ENCODE data around the gene AUTS2.

The AUTS2 gene

GRCh38 chr7:69657331-69657730, 59.1 kb downstream of the AUTS2 start:
- DNase-seq, result no peak

GRCh38 chr7:69657985-69658384, 59.7 kb downstream of the AUTS2 start:
- DNase-seq, result no peak

DNA sequence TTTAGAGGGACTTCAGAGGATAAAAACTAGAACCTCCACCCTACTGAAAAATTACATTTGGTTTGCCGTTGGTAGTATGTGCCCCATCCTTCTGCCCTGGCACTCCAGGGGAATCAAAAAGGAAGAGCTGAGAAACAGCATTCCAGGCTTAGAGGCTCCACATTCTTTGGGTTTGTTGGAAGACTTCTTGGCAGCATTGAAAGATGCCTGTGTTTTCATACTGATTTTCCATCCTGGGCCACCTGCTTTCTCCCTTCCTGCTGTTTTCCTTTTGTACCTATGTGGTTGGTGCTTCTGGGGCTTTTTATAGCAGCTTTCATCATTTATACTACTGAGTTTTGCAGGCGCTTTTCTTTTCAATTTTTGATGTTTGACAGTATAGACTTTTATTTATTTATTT, 61.7 kb downstream of the AUTS2 start:
- DNase-seq, result peak; percentile 20

DNA sequence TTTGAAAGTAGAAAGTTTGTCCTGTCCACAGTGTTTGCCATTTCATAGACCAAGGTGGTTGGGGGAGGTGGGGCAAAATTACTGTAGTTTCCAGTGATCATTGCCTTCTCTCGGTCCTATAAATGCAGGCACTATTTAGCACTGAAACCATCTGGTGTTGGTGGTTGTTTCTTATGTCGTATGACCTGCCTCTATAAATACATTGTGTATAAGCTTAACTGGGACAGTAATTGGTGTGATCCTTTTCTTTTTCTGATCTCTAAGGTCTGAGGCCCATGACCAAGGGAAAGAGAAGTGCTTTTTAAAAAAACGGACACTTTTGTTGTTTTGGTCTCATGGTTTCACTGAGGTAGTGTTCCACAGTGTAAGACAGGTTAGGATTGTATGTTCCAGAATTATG, 63.1 kb downstream of the AUTS2 start:
- DNase-seq, result no peak

GRCh38 chr7:69663911-69664832, 65.9 kb downstream of the AUTS2 start:
- no peak for DNase-seq

DNA sequence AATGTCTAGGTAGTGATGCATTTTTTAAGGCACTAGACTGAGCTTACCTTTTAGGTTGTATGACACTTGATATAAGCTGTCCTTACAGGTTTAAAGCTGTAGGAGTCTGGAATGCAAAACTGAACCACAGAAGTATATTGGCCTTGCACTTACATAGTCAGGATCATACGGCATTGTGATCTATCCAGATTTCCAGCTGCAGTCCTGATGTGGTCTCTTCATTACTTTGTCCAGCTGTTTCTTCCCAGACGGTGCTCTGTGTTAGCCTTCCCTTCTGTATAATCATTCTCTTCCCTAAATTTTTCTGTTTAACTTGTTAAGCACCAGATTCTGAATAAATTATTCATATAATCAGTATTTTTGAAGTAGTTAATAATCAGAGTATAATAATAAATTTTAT, 67.1 kb downstream of the AUTS2 start:
- DNase-seq, result no peak

DNA sequence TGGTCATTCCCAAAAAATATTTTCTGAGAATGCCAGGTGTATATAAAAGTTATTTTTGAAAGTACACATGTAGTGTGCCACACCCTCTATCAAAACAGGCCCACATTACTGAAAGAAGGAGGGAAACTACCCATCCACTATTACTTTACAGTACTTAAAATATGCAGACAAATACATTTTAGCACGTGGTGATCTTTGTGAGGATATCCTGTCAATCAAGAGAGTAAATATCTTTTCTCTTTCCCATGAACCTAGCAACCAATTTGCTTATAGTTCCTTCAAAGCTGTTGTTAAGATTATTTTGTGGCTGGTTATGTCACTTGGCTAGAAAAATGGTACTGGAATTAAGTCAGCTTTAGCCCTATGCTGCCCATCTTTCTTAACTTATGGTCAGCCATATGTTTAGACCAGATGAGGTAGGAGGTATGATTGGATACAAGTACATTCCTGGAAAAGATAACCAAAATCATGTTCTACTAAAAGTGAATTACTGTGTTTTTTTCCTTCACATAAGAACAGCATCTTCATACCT, 70.1 kb downstream of the AUTS2 start:
- no peak for DNase-seq

GRCh38 chr7:69670701-69671100, 72.4 kb downstream of the AUTS2 start:
- DNase-seq, result peak; percentile 27

DNA sequence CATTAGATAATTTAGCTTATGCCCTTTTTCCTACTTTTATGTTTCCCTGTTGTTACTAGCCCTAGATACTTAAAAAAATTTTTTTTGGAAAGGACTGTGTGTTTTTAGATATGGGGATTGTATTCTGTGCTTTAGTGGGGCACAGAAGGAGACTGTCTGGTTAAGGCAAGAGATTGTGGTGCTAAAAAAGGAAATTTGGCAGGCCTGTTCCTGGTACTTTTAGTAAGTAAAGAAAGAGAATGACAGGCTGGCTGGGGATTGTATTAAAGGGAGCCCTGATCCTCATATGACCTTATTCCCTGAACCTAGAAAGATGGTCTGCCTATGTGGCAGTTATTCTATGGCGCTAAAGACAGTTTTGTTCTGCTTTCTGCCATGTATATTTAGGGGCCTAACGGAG, 74.8 kb downstream of the AUTS2 start:
- no peak for DNase-seq

DNA sequence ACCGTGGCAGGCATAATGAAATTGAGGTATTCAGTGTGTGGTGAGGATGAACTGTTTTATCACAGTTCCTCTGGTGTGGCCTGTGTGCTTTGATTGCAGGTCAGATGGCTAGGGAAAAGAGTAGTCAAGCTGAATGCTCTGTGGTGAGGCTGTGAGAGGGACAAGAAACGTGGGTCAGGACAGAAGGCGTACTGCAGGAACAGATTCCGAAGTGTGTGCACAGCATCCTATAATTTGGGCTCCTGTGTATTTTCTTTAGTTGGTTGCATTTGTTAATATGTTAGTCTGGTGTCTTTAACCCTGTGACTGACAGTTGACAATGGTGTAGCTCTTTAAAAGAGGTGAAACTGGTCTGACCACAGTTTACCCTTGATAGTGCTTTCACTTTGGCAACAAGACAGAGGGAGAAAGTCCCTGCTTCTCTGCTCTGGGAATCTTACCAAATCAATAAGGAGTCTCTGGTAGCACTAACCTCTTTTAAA, 76.5 kb downstream of the AUTS2 start:
- DNase-seq, result no peak

DNA sequence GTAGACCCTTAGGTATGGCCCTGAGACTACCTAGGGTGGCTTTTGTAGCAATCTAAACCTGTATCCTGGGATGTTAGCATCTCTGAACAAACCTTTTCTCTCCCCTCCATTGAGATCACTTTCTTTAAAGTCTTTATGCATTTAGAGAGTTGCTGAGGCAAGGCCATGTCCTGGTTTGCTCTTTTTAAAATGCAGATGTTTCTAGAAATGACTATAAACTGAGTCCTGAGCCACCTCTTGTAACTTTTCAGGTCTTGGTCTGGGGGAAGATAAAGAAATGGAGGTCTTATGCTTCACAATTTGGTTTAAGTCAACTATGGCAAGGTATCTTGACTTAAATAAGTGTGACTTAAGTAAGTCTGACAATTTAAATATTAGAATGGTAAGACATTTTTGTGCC, 78.0 kb downstream of the AUTS2 start:
- DNase-seq, result no peak

GRCh38 chr7:69677054-69677852, 79.0 kb downstream of the AUTS2 start:
- no peak for DNase-seq

GRCh38 chr7:69677881-69678493, 79.7 kb downstream of the AUTS2 start:
- peak; percentile 40 for DNase-seq

GRCh38 chr7:69678494-69679187, 80.4 kb downstream of the AUTS2 start:
- no peak for DNase-seq

GRCh38 chr7:69681181-69681580, 82.9 kb downstream of the AUTS2 start:
- DNase-seq, result no peak

- DNase-seq, result no peak
Measured at GRCh38 chr7:69682518-69682917, 84.2 kb downstream of the AUTS2 start.

DNA sequence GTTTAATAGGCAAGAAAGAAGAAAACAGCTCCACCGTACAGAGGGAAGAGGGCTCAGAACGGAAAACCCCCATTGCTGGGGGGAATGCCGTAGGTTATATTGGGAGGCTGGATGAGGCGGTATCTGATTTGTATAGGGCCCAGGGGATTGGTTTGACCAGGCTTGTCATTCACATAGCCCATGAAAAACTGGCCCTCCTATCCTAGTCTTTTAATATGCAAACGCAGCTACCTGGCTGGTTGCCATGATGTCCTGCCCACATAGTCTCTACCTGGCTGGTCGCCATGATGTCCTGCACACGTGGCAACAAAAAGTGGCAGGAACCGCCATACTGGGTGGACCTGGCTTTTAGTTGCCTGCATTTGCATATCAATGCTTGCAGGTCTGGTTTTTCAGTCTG, 84.7 kb downstream of the AUTS2 start:
- no peak for DNase-seq

GRCh38 chr7:69684369-69685292, 86.4 kb downstream of the AUTS2 start:
- DNase-seq, result no peak

DNA sequence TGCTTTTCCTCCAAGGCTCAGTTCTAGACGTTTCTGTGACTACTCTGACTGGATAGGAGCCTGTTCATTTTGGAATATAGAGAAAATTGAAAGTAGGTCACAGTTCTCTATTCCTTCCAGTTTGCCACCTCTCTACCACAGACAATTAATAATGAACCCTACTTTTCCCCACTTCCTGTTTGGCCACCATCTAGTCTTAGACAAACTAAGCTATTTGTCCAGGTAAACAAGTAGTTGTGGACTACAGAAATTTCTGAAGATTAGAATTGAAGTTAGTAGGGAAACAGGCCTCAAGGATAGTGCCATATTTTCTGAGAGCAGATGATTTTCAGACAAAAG, 87.0 kb downstream of the AUTS2 start:
- DNase-seq, result no peak

- DNase-seq, result no peak
Measured at GRCh38 chr7:69686366-69686765, 88.1 kb downstream of the AUTS2 start.

GRCh38 chr7:69687739-69688433, 89.6 kb downstream of the AUTS2 start:
- no peak for DNase-seq

All from right hindlimb (tissue), 1 donor.